H9 (cell line): ENCODE data around the gene CYP2W1. TPM values are rescaled to one million over a fixed set of nuclear protein-coding genes. Genes with fewer than 3 reads are reported as not detected.

ENCODE experiments used
- DNase-seq: peaks from one replicate; pipeline ENCODE4 v3.0.0-alpha.2; 2017
- H2AFZ ChIP-seq: one replicate; pipeline ENCODE4 v1.6.1; 2013; ENCODE audit warnings: mild to moderate bottlenecking, low read length, control low read depth, moderate library complexity
- H2AK5ac ChIP-seq: 2 replicates; pipeline ENCODE4 v1.6.1; 2013; ENCODE audit warnings: low read length, control low read depth, mixed read lengths; ENCODE audit not compliant: insufficient read length
- H2BK120ac ChIP-seq: one replicate; pipeline ENCODE4 v1.6.1; 2013; ENCODE audit warnings: low read depth, mild to moderate bottlenecking, low read length, control low read depth, inconsistent platforms; ENCODE audit not compliant: poor library complexity, severe bottlenecking
- H2BK12ac ChIP-seq: 2 replicates; pipeline ENCODE4 v1.6.1; 2013; ENCODE audit warnings: low read length, control low read depth, mixed read lengths, low read depth; ENCODE audit not compliant: insufficient read length
- H2BK15ac ChIP-seq: 2 replicates; pipeline ENCODE4 v1.6.1; 2013; ENCODE audit warnings: low read depth, low read length, control low read depth
- H2BK20ac ChIP-seq: one replicate; pipeline ENCODE4 v1.6.1; 2013; ENCODE audit warnings: low read depth, mild to moderate bottlenecking, low read length, control low read depth, inconsistent platforms; ENCODE audit not compliant: poor library complexity, severe bottlenecking
- H2BK5ac ChIP-seq: 2 replicates; pipeline ENCODE4 v1.6.1; 2013; ENCODE audit warnings: low read length, control low read depth, mixed read lengths; ENCODE audit not compliant: insufficient read length
- H3K14ac ChIP-seq: 2 replicates; pipeline ENCODE4 v1.6.1; 2013; ENCODE audit warnings: low read length, control low read depth; ENCODE audit not compliant: insufficient read depth
- H3K18ac ChIP-seq: 2 replicates; pipeline ENCODE4 v1.6.1; 2013; ENCODE audit warnings: low read depth, mild to moderate bottlenecking, mixed read lengths, low read length, control low read depth; ENCODE audit not compliant: insufficient read length
- H3K23ac ChIP-seq: 2 replicates; pipeline ENCODE4 v1.6.1; 2013; ENCODE audit warnings: low read length, control low read depth, mixed read lengths, low read depth; ENCODE audit not compliant: insufficient read length
- H3K23me2 ChIP-seq: 2 replicates; pipeline ENCODE4 v1.6.1; 2013; ENCODE audit warnings: low read depth, mild to moderate bottlenecking, mixed read lengths, low read length, control low read depth; ENCODE audit not compliant: insufficient read length, poor library complexity, severe bottlenecking
- H3K27ac ChIP-seq: 2 replicates; pipeline ENCODE4 v1.5.1; 2013; ENCODE audit warnings: low read length, control low read depth, mixed read lengths, low read depth; ENCODE audit not compliant: insufficient read length
- H3K27me3 ChIP-seq: 2 replicates; pipeline ENCODE4 v1.6.1; 2013; ENCODE audit warnings: low read length, control low read depth, inconsistent platforms; ENCODE audit not compliant: insufficient read depth
- H3K4ac ChIP-seq: 2 replicates; pipeline ENCODE4 v1.6.1; 2013; ENCODE audit warnings: low read depth, mild to moderate bottlenecking, control low read depth, inconsistent platforms, low read length, moderate library complexity
- H3K4me1 ChIP-seq: 2 replicates; pipeline ENCODE4 v1.6.1; 2013; ENCODE audit warnings: low read length, control low read depth, inconsistent platforms; ENCODE audit not compliant: insufficient read depth
- H3K4me2 ChIP-seq: 2 replicates; pipeline ENCODE4 v1.6.1; 2013; ENCODE audit warnings: low read length, control low read depth, mixed read lengths; ENCODE audit not compliant: insufficient read length, insufficient read depth
- H3K56ac ChIP-seq: 2 replicates; pipeline ENCODE4 v1.6.1; 2013; ENCODE audit warnings: low read depth, mild to moderate bottlenecking, mixed read lengths, low read length, control low read depth; ENCODE audit not compliant: insufficient read length
- H3K79me1 ChIP-seq: 2 replicates; pipeline ENCODE4 v1.6.1; 2013; ENCODE audit warnings: low read depth, mild to moderate bottlenecking, moderate library complexity, low read length, control low read depth, inconsistent platforms; ENCODE audit not compliant: insufficient read depth, poor library complexity, severe bottlenecking
- H3K79me2 ChIP-seq: 2 replicates; pipeline ENCODE4 v1.6.1; 2013; ENCODE audit warnings: low read length, control low read depth, inconsistent platforms; ENCODE audit not compliant: insufficient read depth
- H3K9ac ChIP-seq: 2 replicates; pipeline ENCODE4 v1.6.1; 2013; ENCODE audit warnings: low read length, control low read depth, mixed read lengths; ENCODE audit not compliant: insufficient read length; ENCODE audit errors: extremely low read depth
- H3K9me3 ChIP-seq: one replicate; pipeline ENCODE4 v1.6.1; 2013; ENCODE audit warnings: low read depth, low read length, inconsistent platforms; ENCODE audit not compliant: control insufficient read depth
- H3T11ph ChIP-seq: one replicate; pipeline ENCODE4 v1.6.1; 2013; ENCODE audit warnings: mild to moderate bottlenecking, low read length, control low read depth, inconsistent platforms
- H4K20me1 ChIP-seq: one replicate; pipeline ENCODE4 v1.6.1; 2013; ENCODE audit not compliant: control insufficient read depth, insufficient read length, insufficient read depth
- H4K5ac ChIP-seq: 2 replicates; pipeline ENCODE4 v1.6.1; 2013; ENCODE audit warnings: low read depth, mild to moderate bottlenecking, mixed read lengths, low read length, control low read depth; ENCODE audit not compliant: insufficient read length
- H4K8ac ChIP-seq: replicated peaks from 2 replicates; pipeline ENCODE4 v1.6.1; 2013; ENCODE audit warnings: low read length, control low read depth, mixed read lengths, low read depth; ENCODE audit not compliant: insufficient read length
- H4K91ac ChIP-seq: 2 replicates; pipeline ENCODE4 v1.6.1; 2013; ENCODE audit warnings: low read depth, mild to moderate bottlenecking, moderate library complexity, mixed read lengths, low read length, control low read depth; ENCODE audit not compliant: insufficient read length
- H3K27ac Mint-ChIP-seq, 3 experiments: 2 replicates in 2 of 3; 3 replicates in 1 of 3; pipeline ENCODE4 v1.8.0; 2020 to 2021; ENCODE audit warnings: mixed read lengths in 3 of 3, mild to moderate bottlenecking in 1 of 3, moderate library complexity in 1 of 3
- H3K27me3 Mint-ChIP-seq: 2 replicates; pipeline ENCODE4 v1.8.0; 2021; ENCODE audit warnings: low read depth, mild to moderate bottlenecking, moderate library complexity, mixed read lengths
- H3K36me3 Mint-ChIP-seq, 3 experiments: 2 replicates in 2 of 3; 3 replicates in 1 of 3; pipeline ENCODE4 v1.8.0; 2020 to 2021; ENCODE audit warnings: low read depth in 3 of 3, mixed read lengths in 3 of 3; ENCODE audit not compliant: insufficient read depth in 1 of 3
- H3K4me1 Mint-ChIP-seq, 2 experiments: 2 replicates each; pipeline ENCODE4 v1.8.0; 2020; ENCODE audit warnings: mixed read lengths in 2 of 2
- H3K4me3 Mint-ChIP-seq, 2 experiments: 2 replicates in 1 of 2; 3 replicates in 1 of 2; pipeline ENCODE4 v1.8.0; 2020 to 2021; ENCODE audit warnings: mild to moderate bottlenecking in 2 of 2, mixed read lengths in 2 of 2, moderate library complexity in 1 of 2
- H3K9me3 Mint-ChIP-seq, 2 experiments: 2 replicates in 1 of 2; 3 replicates in 1 of 2; pipeline ENCODE4 v1.8.0; 2020; ENCODE audit warnings: mild to moderate bottlenecking in 2 of 2, mixed read lengths in 2 of 2, moderate library complexity in 1 of 2
- WGBS: extraction: QIAGEN DNeasy Blood & Tissue Kit; methylation state at CpG from one replicate; pipeline ENCODE4 v1.1.7; 2013; ENCODE audit warnings: missing lambda C conversion rate, low lambda C conversion rate, mixed read lengths; ENCODE audit not compliant: insufficient read length; ENCODE audit errors: extremely low coverage; 5-methylcytosine and 5-hydroxymethylcytosine counted together
- total RNA-seq: library from RNA; stranded (reverse); gene quantifications from 2 replicates; pipeline ENCODE4 v1.2.1, GENCODE V29; 2021
- TF ChIP-seq, protein P1 (sequence below): fragments of 200-600 bp; sonication (generic); conservative IDR thresholded peaks from 3 replicates; pipeline ENCODE4 v1.8.0; 2021; ENCODE audit warnings: antibody characterized with exemption, mild to moderate bottlenecking

CYP2W1 gene
- total RNA-seq, 1 experiment from 2014 or later = not detected

DNA sequence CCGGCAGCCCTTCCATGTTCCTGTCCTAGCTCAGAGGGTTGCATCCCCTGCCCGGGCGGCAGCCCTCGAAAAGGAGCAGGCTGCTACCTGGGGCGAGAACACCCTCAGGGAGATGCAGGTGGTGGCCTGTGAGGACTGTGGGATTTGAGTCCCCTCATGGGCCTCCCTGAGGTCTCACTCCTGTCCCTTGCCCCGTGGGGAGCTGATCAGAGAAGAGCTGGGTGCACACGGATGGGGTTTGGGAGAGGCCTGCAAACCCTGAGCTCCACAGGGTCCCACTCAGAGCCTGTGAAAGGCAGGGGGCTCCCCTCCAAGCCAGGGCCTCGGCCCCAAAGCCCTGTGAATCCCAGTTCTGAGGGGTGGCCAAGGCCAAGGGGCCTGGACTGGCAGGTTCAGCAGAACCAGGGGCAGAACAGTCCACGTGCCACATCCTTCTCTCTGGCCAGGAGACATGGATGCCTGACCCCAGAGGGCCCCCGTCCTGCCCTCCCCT, 424 bp upstream of the CYP2W1 start:
- Histone ChIP-seq H3T11ph (no peak overlapping the region), H2BK5ac (no peak overlapping the region), H3K4me1 (no peaks in the 10 kb centered on the region), H3K18ac (no peak overlapping the region), H3K9me3 (no peaks in the 10 kb centered on the region), H2BK120ac (no peak overlapping the region), H2AFZ (no peak overlapping the region), H3K9ac (no peak overlapping the region), H4K8ac (no peak overlapping the region), H2BK20ac (no peak overlapping the region), H4K5ac (no peak overlapping the region), H2AK5ac (no peak overlapping the region), H3K79me1 (no peaks in the 10 kb centered on the region), H2BK15ac (no peak overlapping the region), H3K56ac (no peak overlapping the region), H3K27ac (no peak overlapping the region), H3K79me2 (no peaks in the 10 kb centered on the region), H2BK12ac (no peak overlapping the region), H3K4me2 (no peak overlapping the region), H3K23ac (no peak overlapping the region), H3K14ac (no peak overlapping the region), H3K23me2 (no peaks in the 10 kb centered on the region), H4K91ac (peak overlapping the region; percentile 68), H3K4ac (no peak overlapping the region), H4K20me1 (no peaks in the 10 kb centered on the region), H3K27me3 (no peaks in the 10 kb centered on the region)
- no peak for DNase-seq
- Mint-ChIP-seq H3K9me3 (no peaks in the 10 kb centered on the region), H3K36me3 (no peaks in the 10 kb centered on the region), H3K27me3 (peaks cover 3% of the 10 kb centered on the region; the same call in 1 of the 2 replicates), H3K4me3 (no peak overlapping the region), H3K4me1 (peaks cover 2 to 9% of the 10 kb centered on the region in 2 experiments; a peak in 2 of 4 replicates), H3K27ac (no peak overlapping the region)
- TF ChIP-seq, protein P1, sequence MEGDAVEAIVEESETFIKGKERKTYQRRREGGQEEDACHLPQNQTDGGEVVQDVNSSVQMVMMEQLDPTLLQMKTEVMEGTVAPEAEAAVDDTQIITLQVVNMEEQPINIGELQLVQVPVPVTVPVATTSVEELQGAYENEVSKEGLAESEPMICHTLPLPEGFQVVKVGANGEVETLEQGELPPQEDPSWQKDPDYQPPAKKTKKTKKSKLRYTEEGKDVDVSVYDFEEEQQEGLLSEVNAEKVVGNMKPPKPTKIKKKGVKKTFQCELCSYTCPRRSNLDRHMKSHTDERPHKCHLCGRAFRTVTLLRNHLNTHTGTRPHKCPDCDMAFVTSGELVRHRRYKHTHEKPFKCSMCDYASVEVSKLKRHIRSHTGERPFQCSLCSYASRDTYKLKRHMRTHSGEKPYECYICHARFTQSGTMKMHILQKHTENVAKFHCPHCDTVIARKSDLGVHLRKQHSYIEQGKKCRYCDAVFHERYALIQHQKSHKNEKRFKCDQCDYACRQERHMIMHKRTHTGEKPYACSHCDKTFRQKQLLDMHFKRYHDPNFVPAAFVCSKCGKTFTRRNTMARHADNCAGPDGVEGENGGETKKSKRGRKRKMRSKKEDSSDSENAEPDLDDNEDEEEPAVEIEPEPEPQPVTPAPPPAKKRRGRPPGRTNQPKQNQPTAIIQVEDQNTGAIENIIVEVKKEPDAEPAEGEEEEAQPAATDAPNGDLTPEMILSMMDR = no peak
- no CpG with 5 or more reads among the region's 10 CpGs for WGBS
